Skeletal muscle cell (primary cell): Measurements from ENCODE around the gene COLEC12.

Experiments
- DNase-seq: peaks from one replicate; pipeline ENCODE4 v3.0.0-alpha.2; 2010; ENCODE audit warnings: low read depth
- H3K4me3 ChIP-seq: 2 replicates; pipeline ENCODE4 v1.5.1; 2011; ENCODE audit warnings: low read depth, mild to moderate bottlenecking, control low read depth, low read length, moderate library complexity

The COLEC12 gene

GRCh38 chr18:500632-501405 is at the start of gene COLEC12:
Gene COLEC12, minus strand, starts transcription at chr18:500701. Its CDS starts 187 bp downstream, at chr18:500514.
- no peak for DNase-seq
- peak within 1 kb of the TSS; percentile 53 for H3K4me3 ChIP-seq

- H3K4me3 ChIP-seq, result no peak overlapping the region
- no peak for DNase-seq
Measured at GRCh38 chr18:549967-550366, 49.5 kb upstream of the COLEC12 start.

GRCh38 chr18:543447-544078 is 43.1 kb upstream of the COLEC12 start:
- no peak for DNase-seq
- no peak overlapping the region for H3K4me3 ChIP-seq

- DNase-seq, result no peak
- H3K4me3 ChIP-seq, result no peak overlapping the region
Measured at GRCh38 chr18:533995-534601, 33.6 kb upstream of the COLEC12 start.

GRCh38 chr18:532632-533031 is 32.1 kb upstream of the COLEC12 start:
- DNase-seq, result no peak
- H3K4me3 ChIP-seq, result no peak overlapping the region

- DNase-seq, result no peak
- no peak overlapping the region for H3K4me3 ChIP-seq
Measured at GRCh38 chr18:532018-532417, 31.5 kb upstream of the COLEC12 start.

- no peak for DNase-seq
Measured at GRCh38 chr18:527146-527545, 26.6 kb upstream of the COLEC12 start.

GRCh38 chr18:526681-527080 is 26.2 kb upstream of the COLEC12 start:
- H3K4me3 ChIP-seq, result no peak overlapping the region

More at GRCh38 chr18:527146-527545, 26.6 kb upstream of the COLEC12 start:
- no peak overlapping the region for H3K4me3 ChIP-seq

GRCh38 chr18:525036-525797 is 24.7 kb upstream of the COLEC12 start:
- peak; percentile 71 for DNase-seq
- H3K4me3 ChIP-seq, result no peak overlapping the region

More at GRCh38 chr18:526681-527080, 26.2 kb upstream of the COLEC12 start:
- no peak for DNase-seq

- peak; percentile 69 for DNase-seq
- no peak overlapping the region for H3K4me3 ChIP-seq
Measured at GRCh38 chr18:524466-524865, 24.0 kb upstream of the COLEC12 start.

GRCh38 chr18:523561-523960 is 23.1 kb upstream of the COLEC12 start:
- H3K4me3 ChIP-seq, result no peak overlapping the region
- no peak for DNase-seq

- H3K4me3 ChIP-seq, result no peak overlapping the region
- DNase-seq, result peak; percentile 50
Measured at GRCh38 chr18:519019-519879, 18.7 kb upstream of the COLEC12 start.

- no peak overlapping the region for H3K4me3 ChIP-seq
- DNase-seq, result no peak
Measured at GRCh38 chr18:518081-518480, 17.6 kb upstream of the COLEC12 start.

GRCh38 chr18:515838-516237 is 15.3 kb upstream of the COLEC12 start:
- no peak for DNase-seq
- H3K4me3 ChIP-seq, result no peak overlapping the region

GRCh38 chr18:515156-515815 is 14.8 kb upstream of the COLEC12 start:
- no peak overlapping the region for H3K4me3 ChIP-seq
- DNase-seq, result no peak

GRCh38 chr18:513826-514530 is 13.5 kb upstream of the COLEC12 start:
- no peak overlapping the region for H3K4me3 ChIP-seq
- DNase-seq, result no peak

GRCh38 chr18:512957-513356 is 12.5 kb upstream of the COLEC12 start:
- H3K4me3 ChIP-seq, result no peak overlapping the region
- no peak for DNase-seq

GRCh38 chr18:508835-509234 is 8.3 kb upstream of the COLEC12 start:
- no peak for DNase-seq
- no peak overlapping the region for H3K4me3 ChIP-seq
